ENCODE data around the gene IGSF5. TPM values are rescaled to one million over a fixed set of nuclear protein-coding genes. Genes with fewer than 3 reads are reported as not detected.

Gene IGSF5
- not detected in 2 replicates for total RNA-seq

GRCh38 chr21:39744883-39745282, at the start of gene IGSF5:
TSS of gene IGSF5 (plus strand) at chr21:39745183. CDS start at chr21:39745510, 327 bp downstream.

Other genes with a start within 250 kb of the IGSF5 start
- under 0.01 and 0.56 TPM in 2 replicates for gene B3GALT5, start 132.2 kb upstream of the IGSF5 start, total RNA-seq
- gene PCP4, start 122.3 kb downstream of the IGSF5 start, total RNA-seq, result not detected in 2 replicates